ENCODE results near the gene NET1.
"Not testable (repeated sequence)": the region's sequence is repeated elsewhere in the genome, so short reads cannot be mapped to it uniquely, and the experiment has no call there.

Gene NET1

GRCh38 chr10:5399332-5399731 is 13.0 kb upstream of the NET1 start:
- ATAC-seq: no peak

GRCh38 chr10:5400468-5401240 is 11.7 kb upstream of the NET1 start:
- no peak for ATAC-seq

DNA sequence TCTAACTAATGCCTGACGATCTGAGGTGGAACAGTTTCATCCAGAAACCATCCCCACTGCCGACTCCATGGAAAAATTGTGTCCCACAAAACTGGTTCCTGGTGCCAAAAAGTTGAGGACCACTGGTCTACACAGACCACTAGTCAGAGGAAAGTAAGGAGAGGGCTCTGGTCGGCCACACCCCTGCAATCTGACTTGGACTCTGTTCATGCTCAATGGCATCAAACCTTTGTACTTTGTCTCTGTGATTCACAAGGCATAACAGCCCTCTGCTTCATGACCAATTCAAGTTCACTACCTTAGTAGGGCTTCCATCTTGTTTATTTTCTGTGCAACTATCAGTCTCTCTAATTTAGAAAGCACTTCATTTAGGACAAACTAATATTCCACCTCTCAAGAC is 9.6 kb upstream of the NET1 start:
- ATAC-seq: no peak

GRCh38 chr10:5404208-5405041 is 7.9 kb upstream of the NET1 start, which contains the start of gene TUBAL3:
TUBAL3 (minus strand) TSS chr10:5404828; CDS start chr10:5404792, 36 bp downstream.
- no peak for ATAC-seq

- no peak for ATAC-seq
These were observed 5.4 kb upstream of the NET1 start for GRCh38 chr10:5406918-5407317.

- not testable (repeated sequence) for ATAC-seq
These were observed 1.6 kb upstream of the NET1 start for GRCh38 chr10:5410787-5411186.

- no peak for ATAC-seq
These were observed 448 bp upstream of the NET1 start for GRCh38 chr10:5411941-5412276.

GRCh38 chr10:5413012-5413938 is 918 bp downstream of the NET1 start:
- no peak for ATAC-seq

DNA sequence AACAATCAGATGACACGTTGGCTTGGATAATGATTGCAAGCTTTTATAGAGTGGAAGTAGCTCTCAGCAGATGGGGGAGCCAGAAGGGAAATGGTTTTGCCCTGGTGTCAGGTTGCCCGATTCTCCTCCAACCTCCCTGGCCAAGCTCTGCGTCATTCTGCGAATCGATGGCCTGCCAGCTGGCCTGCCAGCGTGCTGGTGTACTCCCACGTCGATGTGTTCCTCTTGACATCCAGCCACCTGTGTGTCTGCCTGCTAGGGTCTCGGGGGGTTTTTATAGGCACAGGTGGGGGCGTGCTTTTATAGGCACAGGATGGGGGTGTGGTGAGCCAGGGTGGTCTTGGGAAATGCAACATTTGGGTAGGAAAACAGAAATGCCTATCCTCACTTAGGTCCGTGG is 4.6 kb downstream of the NET1 start:
- ATAC-seq: no peak

DNA sequence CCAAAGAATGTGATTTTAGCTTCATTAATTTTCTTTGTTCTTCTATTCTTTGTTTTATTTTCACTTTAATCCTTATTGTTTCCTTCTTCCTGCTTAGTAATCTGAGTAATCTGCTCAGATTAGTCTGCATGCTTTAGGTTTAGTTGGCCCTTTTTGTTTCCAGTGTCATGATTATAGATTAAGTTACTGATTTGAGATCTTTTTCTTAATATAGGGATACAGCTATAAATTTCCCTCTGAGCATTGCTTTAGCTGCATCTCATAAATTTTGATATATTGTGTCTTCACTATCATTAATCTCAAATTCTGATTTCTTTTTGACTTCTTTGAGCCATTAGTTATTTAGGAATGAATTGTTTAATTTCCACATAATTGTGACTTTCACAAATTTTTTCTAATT is 6.2 kb downstream of the NET1 start:
- ATAC-seq: no peak

- ATAC-seq: no peak
These were observed 7.2 kb downstream of the NET1 start for GRCh38 chr10:5419466-5420094.

- no peak for ATAC-seq
These were observed 11.4 kb downstream of the NET1 start for GRCh38 chr10:5423771-5424170.

GRCh38 chr10:5424751-5425150 is 12.4 kb downstream of the NET1 start:
- ATAC-seq: no peak

DNA sequence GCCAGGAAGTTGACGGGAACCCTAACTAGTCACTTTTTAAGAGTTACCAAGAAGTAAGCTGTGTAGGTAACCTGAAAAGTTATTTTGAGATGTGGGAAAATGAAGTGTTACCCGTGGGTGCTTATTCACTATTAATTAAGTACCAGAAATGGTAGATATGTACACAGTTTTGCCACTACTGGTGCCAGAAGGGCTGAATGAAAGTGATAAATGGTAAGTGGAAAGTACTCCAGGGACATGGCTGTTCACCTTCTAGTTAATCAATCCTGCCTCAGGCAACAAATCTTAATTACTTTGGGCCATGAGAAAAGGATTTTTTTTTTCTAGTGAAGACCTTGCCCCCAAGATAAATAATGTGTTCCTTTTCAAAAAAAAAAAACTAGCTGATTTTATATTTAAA is 15.8 kb downstream of the NET1 start:
- no peak for ATAC-seq

DNA sequence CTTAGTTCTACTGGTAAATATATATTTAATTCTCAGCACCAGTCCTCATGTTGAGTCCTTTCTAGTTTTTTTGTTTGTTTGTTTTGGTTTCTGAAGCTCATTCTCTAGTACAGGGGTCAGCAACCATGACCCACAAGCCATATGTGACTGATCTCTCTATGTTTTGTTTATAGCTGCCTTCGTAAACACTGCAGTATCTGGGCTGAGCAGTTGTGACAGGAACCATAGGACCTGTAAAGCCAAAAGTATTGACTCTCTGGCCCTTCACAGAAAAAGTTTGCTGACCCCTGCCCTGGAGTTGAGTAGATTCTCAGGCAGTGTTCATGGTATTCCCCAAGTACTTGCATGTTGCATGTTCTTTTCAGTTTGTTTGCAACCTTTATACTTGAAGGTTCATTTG is 20.8 kb downstream of the NET1 start:
- no peak for ATAC-seq

- ATAC-seq: no peak
These were observed 21.8 kb downstream of the NET1 start for GRCh38 chr10:5434017-5434753.

DNA sequence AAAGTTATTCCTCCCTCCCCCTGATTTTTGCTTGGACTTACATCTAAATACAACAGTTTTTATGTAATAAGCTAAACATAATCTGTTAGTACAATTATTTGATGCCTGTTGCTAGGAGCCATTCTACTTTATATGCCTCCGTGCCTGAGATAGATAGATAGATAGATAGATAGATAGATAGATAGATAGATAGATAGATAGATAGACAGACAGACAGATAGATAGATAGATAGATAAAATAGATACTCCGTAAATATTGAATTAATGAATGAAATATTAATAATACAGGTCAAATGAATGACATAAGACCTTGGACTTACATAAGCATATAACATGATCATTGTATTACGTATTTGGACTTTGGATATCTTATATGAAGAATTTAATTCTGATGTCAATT is 23.0 kb downstream of the NET1 start:
- no peak for ATAC-seq

DNA sequence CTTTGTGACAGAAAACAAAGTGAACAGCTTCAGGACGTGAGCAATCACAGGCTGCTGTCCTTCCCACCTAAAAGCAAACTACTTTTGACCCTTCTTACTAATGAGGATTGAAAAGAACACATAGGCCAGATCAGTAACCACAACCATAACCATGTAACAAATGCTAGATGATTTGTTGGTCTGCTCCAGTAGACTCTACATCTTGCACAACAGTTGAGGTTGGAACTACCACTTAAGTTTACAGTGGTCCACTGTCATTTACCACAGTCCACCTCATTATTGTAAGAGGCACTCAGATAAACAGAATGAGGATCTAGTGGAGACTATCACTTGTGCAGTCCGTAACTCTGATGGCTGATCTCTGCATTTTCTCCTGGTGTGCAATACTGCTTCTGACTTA is 27.8 kb downstream of the NET1 start:
- ATAC-seq: no peak

GRCh38 chr10:5441106-5441505 is 28.7 kb downstream of the NET1 start:
- ATAC-seq: no peak

- no peak for ATAC-seq
These were observed 30.0 kb downstream of the NET1 start for GRCh38 chr10:5442065-5442989.

DNA sequence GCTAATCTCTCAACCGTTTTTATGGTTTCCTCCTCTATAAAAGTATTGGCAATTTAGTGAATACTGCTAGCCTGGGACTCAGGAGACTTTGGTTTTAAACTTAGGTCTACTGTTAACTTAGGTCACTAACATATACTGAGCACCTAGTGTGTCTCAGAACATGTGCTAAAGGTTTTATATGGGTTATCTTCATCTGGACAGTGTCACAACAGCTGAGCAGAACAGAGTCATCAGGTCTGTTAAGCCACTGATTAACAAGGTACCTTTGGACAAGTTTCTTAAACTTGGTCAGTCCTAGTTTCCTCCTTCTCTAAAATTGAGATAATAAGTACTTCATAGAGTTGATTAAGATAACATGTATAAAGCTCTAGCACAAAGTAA is 30.6 kb downstream of the NET1 start:
- no peak for ATAC-seq
